Endothelial cell of umbilical vein (primary cell): ENCODE measurements around the gene NR2F2. TPM values are rescaled to one million over a fixed set of nuclear protein-coding genes. Genes with fewer than 3 reads are reported as not detected.

ENCODE experiments used
- BruUV-seq: library from RNA; stranded (reverse); fragments of 400-500 nt; replicated peaks from 2 replicates; lab custom pipeline; 2021; lab: Mats Ljungman, UMichigan
- CTCF ChIA-PET: fragments of 300-600, 350-600 bp; sonication (Branson Sonifier 250); formaldehyde crosslinking; loops from one replicate; lab custom pipeline; 2021; ENCODE audit warnings: antibody characterized with exemption, inconsistent platforms; lab: Charles Lee
- POLR2A ChIA-PET: fragments of 300-600, 350-600 bp; sonication (Branson Sonifier 250); formaldehyde crosslinking; loops from one replicate; lab custom pipeline; 2021; ENCODE audit warnings: antibody characterized with exemption, inconsistent platforms; lab: Charles Lee
- DNase-seq: peaks from one replicate; pipeline ENCODE4 v3.0.0-alpha.2; 2011; ENCODE audit warnings: low read depth, low spot score
- FAIRE-seq: peaks from 2 replicates; lab custom pipeline; 2011; peaks lifted over from hg19 to GRCh38; lab: Jason Lieb, UNC
- H2AFZ ChIP-seq: 2 replicates; pipeline ENCODE4 v1.6.0; 2012; ENCODE audit warnings: low read depth, low read length, control low read depth, inconsistent platforms
- H3K27ac ChIP-seq: 2 replicates; pipeline ENCODE4 v1.5.1; 2011; ENCODE audit warnings: low read depth, mild to moderate bottlenecking, control low read depth, low read length, moderate library complexity; ENCODE audit not compliant: insufficient read depth
- H3K27me3 ChIP-seq, 2 experiments: 2 replicates each; pipeline versions ENCODE4 v1.6.0 to v1.6.1; 2011; ENCODE audit warnings: low read length in 2 of 2, mixed read lengths in 1 of 2; ENCODE audit not compliant: control insufficient read depth in 2 of 2, insufficient read depth in 2 of 2
- H3K36me3 ChIP-seq, 2 experiments: 2 replicates in 1 of 2; 3 replicates in 1 of 2; pipeline ENCODE4 v1.5.1; 2011; ENCODE audit warnings: low read length in 2 of 2, mild to moderate bottlenecking in 1 of 2, moderate library complexity in 1 of 2; ENCODE audit not compliant: control insufficient read depth in 2 of 2, insufficient read depth in 2 of 2; ENCODE audit errors: extremely low read depth in 1 of 2
- H3K4me1 ChIP-seq: 3 replicates; pipeline ENCODE4 v1.5.1; 2011; ENCODE audit warnings: mild to moderate bottlenecking, low read length; ENCODE audit not compliant: control insufficient read depth, insufficient read depth; ENCODE audit errors: extremely low read depth
- H3K4me2 ChIP-seq: 2 replicates; pipeline ENCODE4 v1.6.1; 2011; ENCODE audit warnings: low read length, control low read depth, mixed read lengths; ENCODE audit not compliant: insufficient read depth
- H3K4me3 ChIP-seq, 3 experiments: fragments of 200-600 bp in 1 of 3; sonication (generic), shearing (Covaris generic) in 1 of 3; replicated peaks in 1 of 3; 2 replicates each; pipeline ENCODE4 v1.5.1; 2011 to 2016; ENCODE audit warnings: control low read depth in 3 of 3, low read length in 3 of 3, mild to moderate bottlenecking in 2 of 3, inconsistent platforms in 1 of 3, low read depth in 1 of 3, moderate library complexity in 1 of 3; ENCODE audit not compliant: insufficient read depth in 1 of 3
- H3K79me2 ChIP-seq: 2 replicates; pipeline ENCODE4 v1.6.0; 2012; ENCODE audit warnings: low read length, inconsistent platforms; ENCODE audit not compliant: control insufficient read depth, insufficient read depth
- H3K9ac ChIP-seq: replicated peaks from 2 replicates; pipeline ENCODE3; 2011; ENCODE audit warnings: low read length, control low read depth; ENCODE audit not compliant: insufficient read depth; ENCODE audit errors: extremely low read depth
- H3K9me1 ChIP-seq: replicated peaks from 3 replicates; pipeline ENCODE4 v1.6.0; 2011; ENCODE audit warnings: mild to moderate bottlenecking, low read length; ENCODE audit not compliant: control insufficient read depth, insufficient read depth; ENCODE audit errors: extremely low read depth
- H3K9me3 ChIP-seq: replicated peaks from 2 replicates; pipeline ENCODE4 v1.5.1; 2012; ENCODE audit warnings: low read length, inconsistent platforms; ENCODE audit not compliant: control insufficient read depth, insufficient read depth
- H4K20me1 ChIP-seq: replicated peaks from 2 replicates; pipeline ENCODE3; 2011; ENCODE audit warnings: mild to moderate bottlenecking, low read length; ENCODE audit not compliant: control insufficient read depth, insufficient read depth; ENCODE audit errors: extremely low read depth
- CTCF ChIP-seq, 2 donors: IDR thresholded peaks; 1 replicate in 1 of 2; 2 replicates in 1 of 2; pipeline ENCODE4 v1.5.1; 2011; ENCODE audit warnings: low read length in 2 of 2, mild to moderate bottlenecking in 2 of 2, moderate library complexity in 2 of 2, control low read depth in 1 of 2, inconsistent platforms in 1 of 2, low read depth in 1 of 2; ENCODE audit not compliant: insufficient read depth in 1 of 2; ENCODE audit errors: extremely low read depth in 1 of 2
- EZH2 ChIP-seq: IDR thresholded peaks from 2 replicates; pipeline ENCODE4 v1.6.1; 2012; ENCODE audit warnings: borderline replicate concordance, low read depth, mild to moderate bottlenecking, moderate library complexity, low read length, inconsistent platforms; ENCODE audit not compliant: severe bottlenecking
- FOS ChIP-seq: IDR thresholded peaks from 2 replicates; pipeline ENCODE4 v1.6.1; 2011; ENCODE audit warnings: mild to moderate bottlenecking, low read length, moderate library complexity, borderline replicate concordance; ENCODE audit not compliant: insufficient read depth
- GATA2 ChIP-seq: IDR thresholded peaks from 2 replicates; pipeline ENCODE4 v1.7.0; 2011; ENCODE audit warnings: low read depth, mild to moderate bottlenecking, moderate library complexity, mixed read lengths, low read length; ENCODE audit not compliant: insufficient read length, insufficient read depth
- JUN ChIP-seq: IDR thresholded peaks from 2 replicates; pipeline ENCODE4 v1.6.1; 2011; ENCODE audit warnings: borderline replicate concordance, low read depth; ENCODE audit not compliant: insufficient read length, insufficient read depth
- MAX ChIP-seq: IDR thresholded peaks from 2 replicates; pipeline ENCODE4 v1.6.1; 2011; ENCODE audit not compliant: insufficient read depth, insufficient read length
- MYC ChIP-seq: IDR thresholded peaks from one replicate; pipeline ENCODE4 v1.6.1; 2011; ENCODE audit warnings: mild to moderate bottlenecking, low read depth, low read length
- POLR2A ChIP-seq: IDR thresholded peaks from 2 replicates; pipeline ENCODE4 v1.6.1; 2012; ENCODE audit warnings: low read depth, mild to moderate bottlenecking, control low read depth, low read length
- POLR2AphosphoS5 ChIP-seq: IDR thresholded peaks from 2 replicates; pipeline ENCODE4 v1.6.1; 2012; ENCODE audit warnings: low read depth, mild to moderate bottlenecking, control low read depth, low read length, moderate library complexity; ENCODE audit not compliant: insufficient read depth
- dilution Hi-C: fragments of 300-500 bp; cut with MboI; formaldehyde crosslinking; loops from one replicate; pipeline ENCODE4 v1.15.0; 2019; ENCODE audit warnings: low sequenced_read_pairs; ENCODE audit not compliant: extremely low pct_ligation_motif_present
- intact Hi-C: fragments of 100-400 bp; cut with micrococcal nuclease; formaldehyde crosslinking; loops from one replicate; pipeline ENCODE4 v1.10.0; 2022
- polyA plus RNA-seq, 4 experiments: library from polyadenylated mRNA; depleted of rRNA in 3 of 4; stranded (reverse) in 3 of 4; unstranded in 1 of 4; fragments of >200 nt; gene quantifications; 2 replicates each; pipeline versions ENCODE4 v1.2.1 to v1.2.3, GENCODE V29; 2011 to 2012; ENCODE audit warnings: missing spikeins in 1 of 4
- total RNA-seq: library from RNA; stranded (reverse); gene quantifications from 2 replicates; pipeline ENCODE4 v1.2.3, GENCODE V29; 2021

NR2F2 gene
- total and polyA plus RNA-seq, 2 donors (not counting 3 experiments of a cell fraction or from before 2014, with no cell fraction given) = 105 to 182 TPM

DNA sequence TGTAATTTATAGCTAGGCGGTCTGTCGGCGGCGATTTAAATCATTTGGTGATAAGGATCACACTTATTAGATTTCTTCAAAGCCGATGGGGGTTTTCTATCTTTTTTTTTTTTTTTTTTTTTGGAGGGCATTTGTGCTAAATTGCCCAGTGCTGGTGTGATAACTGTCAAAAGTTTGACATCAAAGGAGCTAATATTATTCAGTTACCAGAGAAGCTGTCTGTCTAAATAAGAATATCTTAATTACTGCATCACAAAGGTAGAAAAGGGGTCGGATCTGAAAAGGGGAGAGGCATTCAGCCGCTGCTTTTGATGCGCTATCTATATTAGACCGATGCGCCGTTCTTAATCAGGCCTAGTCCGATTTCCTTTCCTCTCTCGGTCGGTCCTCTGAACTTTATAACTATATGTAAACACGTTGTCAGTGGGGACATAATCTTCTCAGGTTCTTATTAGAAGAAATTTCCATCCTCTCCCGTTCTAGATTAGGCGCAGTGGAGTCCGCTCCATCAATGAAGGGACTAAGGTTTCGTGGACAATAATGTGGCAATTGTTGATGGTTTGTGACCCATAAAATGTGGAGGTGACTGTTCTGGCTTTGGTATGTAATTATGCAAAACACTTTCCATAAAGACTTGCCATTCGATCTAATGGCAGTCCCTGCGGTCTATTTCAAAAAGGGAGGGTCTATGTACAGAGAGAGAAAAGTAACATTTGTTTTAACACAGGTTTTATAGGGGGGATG lies 31.7 kb downstream of the NR2F2 start:
- CTCF ChIA-PET = interaction anchor here (0.6 to 1.5 kb wide), 5 partner anchors 21 to 1393 kb away, joined by 3 to 4 read pairs (median 4); no protein-coding TSS in a partner anchor
- H3K4me2 ChIP-seq = no peak overlapping the region

More for the DNA sequence above, 31.7 kb downstream of the NR2F2 start:
- Histone ChIP-seq H3K36me3 (no peaks in the 10 kb centered on the region), H3K79me2 (peaks cover 23% of the 10 kb centered on the region), H4K20me1 (no peaks in the 10 kb centered on the region), H2AFZ (no peak overlapping the region), H3K27me3 (no peaks in the 10 kb centered on the region), H3K9ac (no peak overlapping the region), H3K9me1 (no peaks in the 10 kb centered on the region), H3K4me3 (no peak overlapping the region), H3K4me1 (peaks cover 27% of the 10 kb centered on the region), H3K9me3 (no peaks in the 10 kb centered on the region), H3K27ac (no peak overlapping the region)
- dilution Hi-C loops = no loop called here
- FAIRE-seq = no peak
- BruUV-seq = no TSS peak
- DNase-seq = no peak
- no peak for TF ChIP-seq EZH2
- TF ChIP-seq POLR2AphosphoS5 = no peak
- TF ChIP-seq GATA2 = no peak
- no peak for TF ChIP-seq JUN
- no peak for TF ChIP-seq POLR2A
- TF ChIP-seq MAX = no peak
- TF ChIP-seq CTCF (IDR thresholded peaks at IDR 0.05; ENCODE audit: extremely low read depth in 1 of 2, insufficient read depth in 1 of 2, low read depth in 1 of 2, low read length in 2 of 2) = no peak
- TF ChIP-seq MYC = no peak
- TF ChIP-seq FOS = no peak
- POLR2A ChIA-PET = interaction anchor here (0.7 kb wide), 1 partner anchor 958 kb away, joined by 6 read pairs; no protein-coding TSS in a partner anchor
- intact Hi-C loops = no loop called here
